ENCODE data around the gene SRR.

Gene SRR

GRCh38 chr17:2347805-2348685, 44.3 kb downstream of the SRR start:
- no peak for DNase-seq

- DNase-seq = no peak
Observed at GRCh38 chr17:2351269-2351668, 47.5 kb downstream of the SRR start.

- no peak for DNase-seq
Observed at GRCh38 chr17:2354311-2354710, 50.6 kb downstream of the SRR start.

GRCh38 chr17:2357237-2357636, 53.5 kb downstream of the SRR start:
- DNase-seq = no peak

GRCh38 chr17:2357931-2358434, 54.2 kb downstream of the SRR start:
- no peak for DNase-seq

- DNase-seq = no peak
Observed at GRCh38 chr17:2361010-2361760, 57.4 kb downstream of the SRR start.

GRCh38 chr17:2362016-2362415, 58.3 kb downstream of the SRR start:
- DNase-seq = no peak

- DNase-seq = no peak
Observed at GRCh38 chr17:2362416-2362815, 58.7 kb downstream of the SRR start.

GRCh38 chr17:2362881-2363280, 59.1 kb downstream of the SRR start:
- DNase-seq = no peak

- DNase-seq = no peak
Observed at GRCh38 chr17:2363318-2363717, 59.6 kb downstream of the SRR start.

- no peak for DNase-seq
Observed at GRCh38 chr17:2363851-2364762, 60.4 kb downstream of the SRR start.

- DNase-seq = no peak
Observed at GRCh38 chr17:2364763-2365116, 61.0 kb downstream of the SRR start.

- DNase-seq = no peak
Observed at GRCh38 chr17:2365132-2365531, 61.4 kb downstream of the SRR start.

GRCh38 chr17:2366747-2367494, 63.2 kb downstream of the SRR start:
- no peak for DNase-seq

GRCh38 chr17:2368359-2368758, 64.6 kb downstream of the SRR start:
- no peak for DNase-seq

GRCh38 chr17:2369039-2369438, 65.3 kb downstream of the SRR start:
- no peak for DNase-seq

GRCh38 chr17:2369551-2370210, 65.9 kb downstream of the SRR start:
- DNase-seq = no peak

- DNase-seq = no peak
Observed at GRCh38 chr17:2370211-2370589, 66.5 kb downstream of the SRR start.

GRCh38 chr17:2371183-2372130, 67.7 kb downstream of the SRR start:
- no peak for DNase-seq

GRCh38 chr17:2372180-2372579, 68.4 kb downstream of the SRR start:
- no peak for DNase-seq

GRCh38 chr17:2372681-2373080, 68.9 kb downstream of the SRR start:
- no peak for DNase-seq

All from NCI-H774 (cell line).